ENCODE measurements around the gene CLPTM1L. TPM values are rescaled to one million over a fixed set of nuclear protein-coding genes. Genes with fewer than 3 reads are reported as not detected.
A peak's percentile ranks its signal among the peaks of the same experiment; 100 is the strongest.

Gene CLPTM1L
- polyA plus RNA-seq, 2 of the 4 experiments (the other 2 are of a cell fraction): 171 to 173 TPM

DNA sequence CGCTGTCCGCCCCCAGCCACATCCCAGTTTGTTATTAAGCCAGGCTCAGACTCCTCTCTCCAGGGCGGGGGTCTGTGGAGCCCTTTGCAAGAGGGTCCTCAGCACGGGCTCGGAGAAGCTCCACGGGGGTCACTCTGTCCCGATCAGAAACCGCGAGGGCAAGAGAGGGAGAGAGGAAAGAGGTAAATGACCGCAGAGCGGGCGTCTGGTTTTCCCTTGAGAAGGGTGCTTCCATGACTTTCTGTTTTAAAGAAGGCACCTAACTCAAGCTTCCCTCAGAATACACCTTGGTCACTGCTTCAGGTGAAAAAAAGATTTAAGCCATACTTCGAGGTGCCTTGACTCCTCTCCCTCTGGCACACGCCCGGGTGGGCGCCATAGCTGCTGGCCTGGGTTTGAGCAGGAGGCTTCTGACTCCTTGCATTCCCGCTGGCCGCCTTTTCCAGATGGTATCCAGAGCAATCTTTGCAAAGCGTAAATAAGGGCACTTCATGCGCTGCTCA is 44.3 kb downstream of the CLPTM1L start:
- FAIRE-seq: no peak
- WGBS (ENCODE audit: missing lambda C conversion rate): 73% methylated on average over 20 of the region's 20 CpGs
- no peak overlapping the region for H3K4me3 ChIP-seq
- no peak overlapping the region for H3K27ac ChIP-seq
- TF ChIP-seq CBX8 (IDR thresholded peaks at IDR 0.05): no peak
- no peak for TF ChIP-seq TFCP2L1 (CRISPR knock-in tag; IDR thresholded peaks at IDR 0.05)
- TF ChIP-seq NR3C1 (IDR thresholded peaks at IDR 0.05): no peak
- TF ChIP-seq KDM5A (IDR thresholded peaks at IDR 0.05): no peak
- TF ChIP-seq HDAC2 (IDR thresholded peaks at IDR 0.05): no peak
- TF ChIP-seq CHD4 (IDR thresholded peaks at IDR 0.05; ENCODE audit: borderline replicate concordance): no peak
- TF ChIP-seq, protein P1, sequence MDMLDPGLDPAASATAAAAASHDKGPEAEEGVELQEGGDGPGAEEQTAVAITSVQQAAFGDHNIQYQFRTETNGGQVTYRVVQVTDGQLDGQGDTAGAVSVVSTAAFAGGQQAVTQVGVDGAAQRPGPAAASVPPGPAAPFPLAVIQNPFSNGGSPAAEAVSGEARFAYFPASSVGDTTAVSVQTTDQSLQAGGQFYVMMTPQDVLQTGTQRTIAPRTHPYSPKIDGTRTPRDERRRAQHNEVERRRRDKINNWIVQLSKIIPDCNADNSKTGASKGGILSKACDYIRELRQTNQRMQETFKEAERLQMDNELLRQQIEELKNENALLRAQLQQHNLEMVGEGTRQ (IDR thresholded peaks at IDR 0.05): no peak
- no peaks in the 10 kb centered on the region for H3K4me1 ChIP-seq
- ChIA-PET CTCF (interaction anchor here (0.8 to 1.3 kb wide), 2 partner anchors 19 to 133 kb away, joined by 3 read pairs; no protein-coding TSS in a partner anchor), POLR2A (no interaction called here)
- H3K9me3 ChIP-seq: peaks cover 8% of the 10 kb centered on the region; the same call in 1 of the 3 replicates
- no peak for DNase-seq (ENCODE audit: low read depth in 1 of 2, low spot score in 1 of 2)
- no peak overlapping the region for H3K4me2 ChIP-seq
- 0 out of 6 replicates have a peak, but pooled peaks of 1 of the 2 experiments have one; percentile 18 for ATAC-seq

DNA sequence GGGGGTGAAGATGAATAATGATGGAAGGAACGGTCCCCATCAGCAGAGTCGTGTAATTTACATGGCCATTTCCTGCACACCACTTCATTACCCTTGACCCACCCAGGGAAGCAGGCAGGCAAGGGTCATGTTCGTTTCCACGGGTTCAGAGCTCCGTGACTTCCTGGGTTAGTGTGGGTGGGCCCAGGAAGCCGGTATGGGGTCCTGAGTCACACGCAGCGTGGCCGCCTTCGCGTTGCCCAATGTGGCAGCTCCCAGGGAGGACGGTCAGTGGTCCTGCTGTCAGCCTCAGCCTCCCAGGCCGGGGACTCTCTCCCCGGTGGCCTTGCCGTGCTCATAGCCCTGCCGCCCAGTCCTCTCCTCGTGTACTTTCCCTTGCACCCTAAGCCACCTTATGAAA is 44.9 kb downstream of the CLPTM1L start:
- no peak for TF ChIP-seq PHF8 (IDR thresholded peaks at IDR 0.05; ENCODE audit: borderline replicate concordance, low read depth)
- 67% methylated on average over 13 of the region's 17 CpGs for WGBS (ENCODE audit: missing lambda C conversion rate)
- Histone ChIP-seq H3K4me3 (no peak overlapping the region), H3K9me3 (peaks cover 8% of the 10 kb centered on the region; the same call in 1 of the 3 replicates), H3K4me2 (no peak overlapping the region), H3K4me1 (0 out of 3 replicates have a peak, but pooled peaks cover 4% of the 10 kb centered on the region), H3K27ac (no peak overlapping the region)
- ChIA-PET CTCF (interaction anchor here (1.3 kb wide), 1 partner anchor 132 kb away, joined by 3 read pairs; no protein-coding TSS in a partner anchor), POLR2A (no interaction called here)
- ATAC-seq: no peak
- no peak for FAIRE-seq
- DNase-seq (ENCODE audit: low read depth in 1 of 2, low spot score in 1 of 2): no peak

DNA sequence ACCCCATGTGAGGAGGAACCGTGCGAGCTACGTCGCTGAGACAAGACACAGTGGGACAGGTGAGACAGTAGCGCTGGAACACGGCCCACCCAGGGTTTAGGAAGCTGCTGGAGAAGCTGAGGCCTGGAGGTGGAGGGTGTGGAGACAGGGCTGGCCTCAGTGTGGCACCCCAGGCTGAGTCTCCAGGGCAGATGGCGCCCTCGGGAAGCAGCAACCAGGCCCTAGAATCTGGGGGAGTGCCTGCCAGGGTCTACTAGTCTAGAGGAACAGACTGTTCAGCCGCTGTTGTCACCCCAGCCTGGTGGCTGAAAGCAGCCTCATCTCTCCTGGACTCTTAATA is 45.4 kb downstream of the CLPTM1L start:
- H3K27ac ChIP-seq: no peak overlapping the region
- CTCF ChIA-PET: no interaction called here
- H3K4me3 ChIP-seq: no peak overlapping the region
- no peak overlapping the region for H3K4me2 ChIP-seq
- ATAC-seq: no peak
- 86% methylated on average over 9 of the region's 9 CpGs for WGBS (ENCODE audit: missing lambda C conversion rate)
- DNase-seq (ENCODE audit: low read depth in 1 of 2, low spot score in 1 of 2): no peak
- POLR2A ChIA-PET: no interaction called here
- peaks cover 4% of the 10 kb centered on the region; the same call in 1 of the 3 replicates for H3K4me1 ChIP-seq
- FAIRE-seq: no peak
- peaks cover 8% of the 10 kb centered on the region; the same call in 1 of the 3 replicates for H3K9me3 ChIP-seq
- TF ChIP-seq ESRRA (IDR thresholded peaks at IDR 0.05; ENCODE audit: borderline replicate concordance, low read length) (no peak), HEYL (CRISPR knock-in tag; IDR thresholded peaks at IDR 0.05) (no peak), POLR2A (IDR thresholded peaks at IDR 0.05; ENCODE audit: low read length) (no peak), EHF (CRISPR knock-in tag; IDR thresholded peaks at IDR 0.05) (no peak), PHF8 (IDR thresholded peaks at IDR 0.05; ENCODE audit: borderline replicate concordance, low read depth) (no peak), KDM1A (IDR thresholded peaks at IDR 0.05; ENCODE audit: low read depth) (no peak), JUN (IDR thresholded peaks at IDR 0.05) (no peak), GATA3 (IDR thresholded peaks at IDR 0.05; ENCODE audit: borderline replicate concordance) (no peak)
- TF ChIP-seq, protein P2, sequence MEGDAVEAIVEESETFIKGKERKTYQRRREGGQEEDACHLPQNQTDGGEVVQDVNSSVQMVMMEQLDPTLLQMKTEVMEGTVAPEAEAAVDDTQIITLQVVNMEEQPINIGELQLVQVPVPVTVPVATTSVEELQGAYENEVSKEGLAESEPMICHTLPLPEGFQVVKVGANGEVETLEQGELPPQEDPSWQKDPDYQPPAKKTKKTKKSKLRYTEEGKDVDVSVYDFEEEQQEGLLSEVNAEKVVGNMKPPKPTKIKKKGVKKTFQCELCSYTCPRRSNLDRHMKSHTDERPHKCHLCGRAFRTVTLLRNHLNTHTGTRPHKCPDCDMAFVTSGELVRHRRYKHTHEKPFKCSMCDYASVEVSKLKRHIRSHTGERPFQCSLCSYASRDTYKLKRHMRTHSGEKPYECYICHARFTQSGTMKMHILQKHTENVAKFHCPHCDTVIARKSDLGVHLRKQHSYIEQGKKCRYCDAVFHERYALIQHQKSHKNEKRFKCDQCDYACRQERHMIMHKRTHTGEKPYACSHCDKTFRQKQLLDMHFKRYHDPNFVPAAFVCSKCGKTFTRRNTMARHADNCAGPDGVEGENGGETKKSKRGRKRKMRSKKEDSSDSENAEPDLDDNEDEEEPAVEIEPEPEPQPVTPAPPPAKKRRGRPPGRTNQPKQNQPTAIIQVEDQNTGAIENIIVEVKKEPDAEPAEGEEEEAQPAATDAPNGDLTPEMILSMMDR (IDR thresholded peaks at IDR 0.05): no peak
- TF ChIP-seq, protein P3, sequence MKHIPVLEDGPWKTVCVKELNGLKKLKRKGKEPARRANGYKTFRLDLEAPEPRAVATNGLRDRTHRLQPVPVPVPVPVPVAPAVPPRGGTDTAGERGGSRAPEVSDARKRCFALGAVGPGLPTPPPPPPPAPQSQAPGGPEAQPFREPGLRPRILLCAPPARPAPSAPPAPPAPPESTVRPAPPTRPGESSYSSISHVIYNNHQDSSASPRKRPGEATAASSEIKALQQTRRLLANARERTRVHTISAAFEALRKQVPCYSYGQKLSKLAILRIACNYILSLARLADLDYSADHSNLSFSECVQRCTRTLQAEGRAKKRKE (CRISPR knock-in tag; IDR thresholded peaks at IDR 0.05; ENCODE audit: low read depth): no peak
